ENCODE measurements around the gene GDI1. TPM values are rescaled to one million over a fixed set of nuclear protein-coding genes. Genes with fewer than 3 reads are reported as not detected.

The GDI1 gene
- total and polyA plus RNA-seq, 9 of the 15 experiments (the other 6 are each of a cell fraction or from before 2014, with no cell fraction given): 0.97 to 82.6 (median 37.5) TPM

GRCh38 chrX:154409222-154409871, 27.6 kb upstream of the GDI1 start, which contains the start of gene DNASE1L1 (continued):
- TF ChIP-seq ZNF316 (IDR thresholded peaks at IDR 0.05) (no peak), ZBTB34 (CRISPR knock-in tag; IDR thresholded peaks at IDR 0.05) (no peak), HMGN3 (IDR thresholded peaks at IDR 0.05; ENCODE audit: borderline replicate concordance, extremely low read depth, insufficient read length, low read depth, low read length) (peak; percentile 76), SIN3A (IDR thresholded peaks at IDR 0.05; ENCODE audit: borderline replicate concordance in 2 of 2, control insufficient read depth in 1 of 2, low read depth in 2 of 2, low read length in 2 of 2) (peak in 1 of 2 experiments; percentile 33; a peak in 1 of 4 replicates), GABPB1 (CRISPR knock-in tag; IDR thresholded peaks at IDR 0.05) (0 out of 2 replicates have a peak, but pooled peaks have one; percentile 3), ZC3H11A (IDR thresholded peaks at IDR 0.05; ENCODE audit: low read depth, low read length) (no peak), ZNF764 (CRISPR knock-in tag; IDR thresholded peaks at IDR 0.05; ENCODE audit: low read depth) (no peak), NCOA4 (IDR thresholded peaks at IDR 0.05; ENCODE audit: partially characterized antibody) (no peak), ZBTB2 (IDR thresholded peaks at IDR 0.05) (no peak), CBX5 (IDR thresholded peaks at IDR 0.05; ENCODE audit: borderline replicate concordance, low read depth) (no peak), NFE2 (IDR thresholded peaks at IDR 0.05; ENCODE audit: low read depth) (no peak), GATAD2A (IDR thresholded peaks at IDR 0.05) (0 out of 2 replicates have a peak, but pooled peaks have one; percentile 49), PYGO2 (tag; IDR thresholded peaks at IDR 0.05) (no peak), SETDB1 (IDR thresholded peaks at IDR 0.05; ENCODE audit: low read length) (no peak)
- TF ChIP-seq, protein P1, sequence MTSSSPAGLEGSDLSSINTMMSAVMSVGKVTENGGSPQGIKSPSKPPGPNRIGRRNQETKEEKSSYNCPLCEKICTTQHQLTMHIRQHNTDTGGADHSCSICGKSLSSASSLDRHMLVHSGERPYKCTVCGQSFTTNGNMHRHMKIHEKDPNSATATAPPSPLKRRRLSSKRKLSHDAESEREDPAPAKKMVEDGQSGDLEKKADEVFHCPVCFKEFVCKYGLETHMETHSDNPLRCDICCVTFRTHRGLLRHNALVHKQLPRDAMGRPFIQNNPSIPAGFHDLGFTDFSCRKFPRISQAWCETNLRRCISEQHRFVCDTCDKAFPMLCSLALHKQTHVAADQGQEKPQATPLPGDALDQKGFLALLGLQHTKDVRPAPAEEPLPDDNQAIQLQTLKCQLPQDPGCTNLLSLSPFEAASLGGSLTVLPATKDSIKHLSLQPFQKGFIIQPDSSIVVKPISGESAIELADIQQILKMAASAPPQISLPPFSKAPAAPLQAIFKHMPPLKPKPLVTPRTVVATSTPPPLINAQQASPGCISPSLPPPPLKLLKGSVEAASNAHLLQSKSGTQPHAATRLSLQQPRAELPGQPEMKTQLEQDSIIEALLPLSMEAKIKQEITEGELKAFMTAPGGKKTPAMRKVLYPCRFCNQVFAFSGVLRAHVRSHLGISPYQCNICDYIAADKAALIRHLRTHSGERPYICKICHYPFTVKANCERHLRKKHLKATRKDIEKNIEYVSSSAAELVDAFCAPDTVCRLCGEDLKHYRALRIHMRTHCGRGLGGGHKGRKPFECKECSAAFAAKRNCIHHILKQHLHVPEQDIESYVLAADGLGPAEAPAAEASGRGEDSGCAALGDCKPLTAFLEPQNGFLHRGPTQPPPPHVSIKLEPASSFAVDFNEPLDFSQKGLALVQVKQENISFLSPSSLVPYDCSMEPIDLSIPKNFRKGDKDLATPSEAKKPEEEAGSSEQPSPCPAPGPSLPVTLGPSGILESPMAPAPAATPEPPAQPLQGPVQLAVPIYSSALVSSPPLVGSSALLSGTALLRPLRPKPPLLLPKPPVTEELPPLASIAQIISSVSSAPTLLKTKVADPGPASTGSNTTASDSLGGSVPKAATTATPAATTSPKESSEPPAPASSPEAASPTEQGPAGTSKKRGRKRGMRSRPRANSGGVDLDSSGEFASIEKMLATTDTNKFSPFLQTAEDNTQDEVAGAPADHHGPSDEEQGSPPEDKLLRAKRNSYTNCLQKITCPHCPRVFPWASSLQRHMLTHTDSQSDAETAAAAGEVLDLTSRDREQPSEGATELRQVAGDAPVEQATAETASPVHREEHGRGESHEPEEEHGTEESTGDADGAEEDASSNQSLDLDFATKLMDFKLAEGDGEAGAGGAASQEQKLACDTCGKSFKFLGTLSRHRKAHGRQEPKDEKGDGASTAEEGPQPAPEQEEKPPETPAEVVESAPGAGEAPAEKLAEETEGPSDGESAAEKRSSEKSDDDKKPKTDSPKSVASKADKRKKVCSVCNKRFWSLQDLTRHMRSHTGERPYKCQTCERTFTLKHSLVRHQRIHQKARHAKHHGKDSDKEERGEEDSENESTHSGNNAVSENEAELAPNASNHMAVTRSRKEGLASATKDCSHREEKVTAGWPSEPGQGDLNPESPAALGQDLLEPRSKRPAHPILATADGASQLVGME (CRISPR knock-in tag; IDR thresholded peaks at IDR 0.05): no peak
- TF ChIP-seq, protein P2, sequence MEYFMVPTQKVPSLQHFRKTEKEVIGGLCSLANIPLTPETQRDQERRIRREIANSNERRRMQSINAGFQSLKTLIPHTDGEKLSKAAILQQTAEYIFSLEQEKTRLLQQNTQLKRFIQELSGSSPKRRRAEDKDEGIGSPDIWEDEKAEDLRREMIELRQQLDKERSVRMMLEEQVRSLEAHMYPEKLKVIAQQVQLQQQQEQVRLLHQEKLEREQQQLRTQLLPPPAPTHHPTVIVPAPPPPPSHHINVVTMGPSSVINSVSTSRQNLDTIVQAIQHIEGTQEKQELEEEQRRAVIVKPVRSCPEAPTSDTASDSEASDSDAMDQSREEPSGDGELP (CRISPR knock-in tag; IDR thresholded peaks at IDR 0.05; ENCODE audit: borderline replicate concordance): peak; percentile 62; the same call in 1 of the 2 replicates
- TF ChIP-seq, protein P3, sequence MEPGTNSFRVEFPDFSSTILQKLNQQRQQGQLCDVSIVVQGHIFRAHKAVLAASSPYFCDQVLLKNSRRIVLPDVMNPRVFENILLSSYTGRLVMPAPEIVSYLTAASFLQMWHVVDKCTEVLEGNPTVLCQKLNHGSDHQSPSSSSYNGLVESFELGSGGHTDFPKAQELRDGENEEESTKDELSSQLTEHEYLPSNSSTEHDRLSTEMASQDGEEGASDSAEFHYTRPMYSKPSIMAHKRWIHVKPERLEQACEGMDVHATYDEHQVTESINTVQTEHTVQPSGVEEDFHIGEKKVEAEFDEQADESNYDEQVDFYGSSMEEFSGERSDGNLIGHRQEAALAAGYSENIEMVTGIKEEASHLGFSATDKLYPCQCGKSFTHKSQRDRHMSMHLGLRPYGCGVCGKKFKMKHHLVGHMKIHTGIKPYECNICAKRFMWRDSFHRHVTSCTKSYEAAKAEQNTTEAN (CRISPR knock-in tag; IDR thresholded peaks at IDR 0.05): no peak
